ENCODE data around the gene PEX10. TPM values are rescaled to one million over a fixed set of nuclear protein-coding genes. Genes with fewer than 3 reads are reported as not detected.

PEX10 gene
- total RNA-seq, 6 experiments from 2014 or later = 7.4 to 24.3 (median 10.5) TPM

DNA sequence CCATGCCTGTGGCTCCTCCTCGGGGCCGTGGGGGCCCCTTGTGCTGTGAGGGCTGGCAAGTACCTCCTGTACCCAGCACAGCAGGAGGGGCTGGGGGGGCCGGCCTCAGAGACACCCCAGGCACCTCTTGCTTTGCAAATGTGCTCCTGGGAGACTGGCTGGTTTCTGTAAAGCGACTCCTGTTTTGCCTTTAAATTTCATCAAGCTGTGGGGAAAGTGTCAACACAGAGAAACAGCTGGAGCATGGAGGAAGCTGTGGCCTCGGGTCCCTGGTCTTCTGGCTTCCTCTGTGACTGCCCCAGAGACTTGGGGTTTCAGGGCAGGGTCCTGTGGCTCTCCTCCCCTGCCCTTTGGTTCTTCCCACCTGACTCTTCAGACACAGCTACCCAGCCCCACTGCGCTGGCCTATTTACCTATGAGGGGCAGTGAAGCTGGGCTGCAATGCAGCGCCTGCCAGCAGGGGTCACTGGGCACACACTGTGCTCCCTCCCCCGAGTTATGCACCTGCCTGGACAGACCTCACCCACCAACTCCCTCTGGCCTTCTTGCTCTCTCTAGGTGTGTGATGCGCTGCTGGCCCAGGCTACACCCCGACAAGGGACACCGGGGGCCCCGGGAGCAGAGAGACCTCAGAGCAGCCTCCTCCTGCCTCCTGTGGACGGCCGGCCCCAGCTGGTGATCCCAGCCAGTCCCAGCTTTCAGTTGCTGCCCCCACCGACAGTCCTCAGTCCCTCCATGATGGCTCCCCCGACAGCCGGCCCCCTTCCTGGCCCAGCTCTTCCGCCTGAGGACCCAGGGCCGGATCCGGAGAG, 17.6 kb upstream of the PEX10 start:
- TF ChIP-seq POLR2A (IDR thresholded peaks at IDR 0.05) (no peak), CTCF (IDR thresholded peaks at IDR 0.05) (peak in 3 of 4 donors; percentile 8 to 28 (median 22))
- Histone ChIP-seq H3K27me3 (no peaks in the 10 kb centered on the region), H3K27ac (no peak overlapping the region)

GRCh38 chr1:2428490-2428889, 16.1 kb upstream of the PEX10 start:
- Histone ChIP-seq H3K27me3 (no peaks in the 10 kb centered on the region), H3K27ac (no peak overlapping the region), H3K36me3 (no peaks in the 10 kb centered on the region), H3K4me1 (no peaks in the 10 kb centered on the region), H3K4me3 (no peak overlapping the region), H3K9me3 (no peaks in the 10 kb centered on the region)
- 95% methylated on average over 9 of the region's 28 CpGs for WGBS (ENCODE audit: insufficient coverage, low coverage, low lambda C conversion rate, missing lambda C conversion rate)
- no peak for TF ChIP-seq POLR2A (IDR thresholded peaks at IDR 0.05)
- no peak for TF ChIP-seq CTCF (IDR thresholded peaks at IDR 0.05)
- ATAC-seq (no peak), DNase-seq (no peak)
- intact Hi-C loops (cut with DNase I) = no loop called here

More for the DNA sequence above, 17.6 kb upstream of the PEX10 start:
- intact Hi-C loops (cut with DNase I) = loop anchor here in 1 of 2 donors (10.0 kb wide), 1 partner anchor 175 kb away; no protein-coding TSS in a partner anchor
- WGBS (ENCODE audit: insufficient coverage, low coverage, low lambda C conversion rate, missing lambda C conversion rate) = 79% methylated on average over 7 of the region's 20 CpGs
- DNase-seq (no peak), ATAC-seq (no peak)
- Histone ChIP-seq H3K4me3 (no peak overlapping the region), H3K36me3 (no peaks in the 10 kb centered on the region), H3K9me3 (no peaks in the 10 kb centered on the region), H3K4me1 (no peaks in the 10 kb centered on the region)

DNA sequence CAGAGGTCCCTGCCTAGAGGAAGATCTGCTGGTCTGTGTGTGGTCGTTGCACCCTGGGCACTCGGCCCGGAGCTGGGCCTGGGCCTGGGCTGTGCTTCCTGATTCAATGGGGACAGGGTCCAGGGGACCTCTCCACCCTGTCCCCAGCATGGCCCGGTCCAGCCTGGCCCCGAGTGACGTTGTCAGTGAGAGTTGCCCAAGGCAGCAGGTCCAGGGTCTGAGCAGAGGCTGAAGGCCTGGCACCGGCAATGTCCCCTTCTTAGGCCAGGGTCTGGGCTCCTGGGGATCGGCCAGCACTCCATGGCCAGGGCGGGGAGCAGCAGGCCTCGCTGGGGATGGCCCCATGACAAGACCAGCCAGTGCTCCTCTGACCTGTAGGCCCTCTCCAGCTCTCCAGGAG, 15.6 kb upstream of the PEX10 start:
- Histone ChIP-seq H3K36me3 (no peaks in the 10 kb centered on the region), H3K27ac (no peak overlapping the region), H3K27me3 (no peaks in the 10 kb centered on the region), H3K9me3 (no peaks in the 10 kb centered on the region), H3K4me3 (no peak overlapping the region), H3K4me1 (no peaks in the 10 kb centered on the region)
- intact Hi-C loops (cut with DNase I) = no loop called here
- DNase-seq (no peak), ATAC-seq (peak in 2 of 4 donors; percentile 5 to 18)
- WGBS (ENCODE audit: insufficient coverage, low coverage, low lambda C conversion rate, missing lambda C conversion rate) = no CpG with 5 or more reads among the region's 10 CpGs
- TF ChIP-seq POLR2A (IDR thresholded peaks at IDR 0.05) (no peak), CTCF (IDR thresholded peaks at IDR 0.05) (no peak)

GRCh38 chr1:2427051-2427450, 14.7 kb upstream of the PEX10 start:
- no peak overlapping the region for H3K27ac ChIP-seq
- DNase-seq (no peak), ATAC-seq (no peak)
- H3K27me3 ChIP-seq = no peaks in the 10 kb centered on the region
- TF ChIP-seq POLR2A (IDR thresholded peaks at IDR 0.05) (no peak), CTCF (IDR thresholded peaks at IDR 0.05) (no peak)
- no peaks in the 10 kb centered on the region for H3K9me3 ChIP-seq
- intact Hi-C loops (cut with DNase I) = no loop called here
- no peaks in the 10 kb centered on the region for H3K36me3 ChIP-seq
- no peaks in the 10 kb centered on the region for H3K4me1 ChIP-seq
- WGBS (ENCODE audit: insufficient coverage, low coverage, low lambda C conversion rate, missing lambda C conversion rate) = 97% methylated on average over 6 of the region's 18 CpGs
- H3K4me3 ChIP-seq = no peak overlapping the region
